GM03348 (cell line): Measurements from ENCODE around the gene PADI3.

Experiments used
- DNase-seq: peaks from one replicate; pipeline ENCODE4 v3.0.0; 2012; ENCODE audit warnings: low spot score

Gene PADI3

GRCh38 chr1:17272646-17273045, 23.7 kb downstream of the PADI3 start:
- no peak for DNase-seq

- DNase-seq, result no peak
These were observed 24.2 kb downstream of the PADI3 start for GRCh38 chr1:17273096-17273495.

GRCh38 chr1:17274186-17275170, 25.6 kb downstream of the PADI3 start:
- DNase-seq, result peak; percentile 84

GRCh38 chr1:17276568-17276967, 27.7 kb downstream of the PADI3 start:
- DNase-seq, result peak; percentile 72

- DNase-seq, result no peak
These were observed 28.7 kb downstream of the PADI3 start for GRCh38 chr1:17277511-17278159.

GRCh38 chr1:17278996-17279830, 30.3 kb downstream of the PADI3 start:
- DNase-seq, result no peak

GRCh38 chr1:17280436-17280835, 31.5 kb downstream of the PADI3 start:
- no peak for DNase-seq

GRCh38 chr1:17280894-17281293, 32.0 kb downstream of the PADI3 start:
- no peak for DNase-seq

- DNase-seq, result no peak
These were observed 32.9 kb downstream of the PADI3 start for GRCh38 chr1:17281775-17282181.

GRCh38 chr1:17282836-17283235, 33.9 kb downstream of the PADI3 start:
- no peak for DNase-seq

- no peak for DNase-seq
These were observed 37.7 kb downstream of the PADI3 start for GRCh38 chr1:17286646-17287045.

GRCh38 chr1:17287130-17287776, 38.4 kb downstream of the PADI3 start:
- DNase-seq, result peak; percentile 92

- no peak for DNase-seq
These were observed 40.8 kb downstream of the PADI3 start for GRCh38 chr1:17289721-17290120.

GRCh38 chr1:17290553-17290952, 41.7 kb downstream of the PADI3 start:
- DNase-seq, result no peak

GRCh38 chr1:17292299-17293160, 43.6 kb downstream of the PADI3 start:
- DNase-seq, result no peak

- no peak for DNase-seq
These were observed 45.0 kb downstream of the PADI3 start for GRCh38 chr1:17293681-17294425.

GRCh38 chr1:17295292-17295691, 46.4 kb downstream of the PADI3 start:
- no peak for DNase-seq

GRCh38 chr1:17296086-17296485, 47.2 kb downstream of the PADI3 start:
- no peak for DNase-seq

- no peak for DNase-seq
These were observed 49.1 kb downstream of the PADI3 start for GRCh38 chr1:17297991-17298390.

GRCh38 chr1:17301767-17302166, 52.9 kb downstream of the PADI3 start:
- DNase-seq, result no peak
